Measurements from ENCODE around the gene AK2.

The AK2 gene

DNA sequence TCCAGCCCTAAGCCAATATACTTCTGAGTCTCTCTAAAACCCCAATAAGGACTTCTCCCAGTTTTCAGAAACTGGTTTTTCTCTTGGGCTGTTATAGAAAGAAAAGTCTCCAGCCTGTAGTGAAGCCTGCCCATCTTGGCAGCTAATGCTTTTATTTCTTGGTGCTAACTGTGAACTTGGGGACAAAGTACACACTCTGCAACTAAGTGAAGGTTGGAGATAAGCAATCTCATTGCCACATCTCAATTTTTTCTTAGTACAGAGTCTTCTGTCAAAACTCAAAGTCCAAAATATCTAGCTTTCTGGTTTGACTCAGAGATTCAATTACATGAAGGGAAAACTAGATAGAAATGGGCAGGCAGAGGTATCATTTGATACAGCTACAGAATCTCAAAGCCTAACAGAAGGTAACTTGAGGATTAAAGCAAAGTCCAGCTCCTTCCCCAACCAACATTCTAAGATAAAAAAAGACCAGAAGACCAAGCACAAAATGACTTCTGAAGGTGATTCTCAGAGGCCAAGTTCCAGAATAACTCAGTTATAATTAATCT, 14.0 kb downstream of the AK2 start:
- TF ChIP-seq, protein P1, sequence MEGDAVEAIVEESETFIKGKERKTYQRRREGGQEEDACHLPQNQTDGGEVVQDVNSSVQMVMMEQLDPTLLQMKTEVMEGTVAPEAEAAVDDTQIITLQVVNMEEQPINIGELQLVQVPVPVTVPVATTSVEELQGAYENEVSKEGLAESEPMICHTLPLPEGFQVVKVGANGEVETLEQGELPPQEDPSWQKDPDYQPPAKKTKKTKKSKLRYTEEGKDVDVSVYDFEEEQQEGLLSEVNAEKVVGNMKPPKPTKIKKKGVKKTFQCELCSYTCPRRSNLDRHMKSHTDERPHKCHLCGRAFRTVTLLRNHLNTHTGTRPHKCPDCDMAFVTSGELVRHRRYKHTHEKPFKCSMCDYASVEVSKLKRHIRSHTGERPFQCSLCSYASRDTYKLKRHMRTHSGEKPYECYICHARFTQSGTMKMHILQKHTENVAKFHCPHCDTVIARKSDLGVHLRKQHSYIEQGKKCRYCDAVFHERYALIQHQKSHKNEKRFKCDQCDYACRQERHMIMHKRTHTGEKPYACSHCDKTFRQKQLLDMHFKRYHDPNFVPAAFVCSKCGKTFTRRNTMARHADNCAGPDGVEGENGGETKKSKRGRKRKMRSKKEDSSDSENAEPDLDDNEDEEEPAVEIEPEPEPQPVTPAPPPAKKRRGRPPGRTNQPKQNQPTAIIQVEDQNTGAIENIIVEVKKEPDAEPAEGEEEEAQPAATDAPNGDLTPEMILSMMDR (IDR thresholded peaks at IDR 0.05; ENCODE audit: poor library complexity, severe bottlenecking): no peak
- H3K36me3 ChIP-seq (ENCODE audit: low read depth): peaks cover 81% of the 10 kb centered on the region
- H3K4me1 ChIP-seq (ENCODE audit: insufficient read depth, poor library complexity, severe bottlenecking): no peaks in the 10 kb centered on the region
- H3K4me3 ChIP-seq (ENCODE audit: severe bottlenecking): no peak overlapping the region
- no peaks in the 10 kb centered on the region for H3K9me3 ChIP-seq (ENCODE audit: severe bottlenecking)
- ATAC-seq (ENCODE audit: low read depth) (no peak), DNase-seq (ENCODE audit: low spot score) (no peak)
- H3K27ac ChIP-seq (ENCODE audit: poor library complexity, severe bottlenecking): no peak overlapping the region
- H3K27me3 ChIP-seq (ENCODE audit: insufficient read depth, poor library complexity, severe bottlenecking): no peaks in the 10 kb centered on the region

DNA sequence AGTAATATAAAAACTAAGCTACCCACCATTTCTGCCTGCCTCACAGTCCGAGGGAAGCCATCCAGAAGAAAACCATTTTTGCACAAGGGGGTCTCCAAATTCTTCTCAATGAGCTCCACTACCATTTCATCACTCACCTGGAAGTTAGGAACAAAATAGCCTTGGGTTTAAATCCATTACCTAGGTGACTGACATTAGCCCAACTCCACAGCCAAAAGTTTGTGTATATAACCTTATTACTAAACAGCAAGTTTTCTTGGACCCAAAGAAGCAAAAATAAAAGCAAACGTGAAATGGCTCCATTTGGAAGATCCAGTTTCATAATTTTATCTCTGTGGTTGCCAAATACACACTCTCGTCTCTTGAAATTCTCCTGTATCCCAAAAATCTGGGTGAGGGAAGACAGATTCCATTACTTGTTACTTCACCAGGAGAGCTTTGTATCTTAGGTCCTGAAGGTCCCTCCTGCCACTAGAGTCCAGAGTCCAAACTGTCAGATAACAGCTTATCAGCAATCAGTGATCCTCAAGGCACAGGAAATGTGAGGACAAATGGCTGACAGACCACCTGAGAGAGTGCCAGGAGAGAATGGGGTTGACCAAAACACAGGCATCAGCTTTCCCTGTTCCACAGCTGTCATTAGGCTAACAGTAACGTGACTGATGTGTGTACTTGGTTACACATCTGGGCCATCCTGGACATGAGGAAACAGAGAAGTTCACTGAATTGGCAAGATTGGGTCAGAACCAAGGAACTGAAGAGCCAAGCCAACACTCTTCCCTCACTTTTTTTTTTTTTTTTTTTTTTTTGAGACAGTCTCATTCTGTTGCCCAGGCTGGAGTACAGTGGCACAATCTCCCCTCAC, 14.9 kb downstream of the AK2 start:
- H3K27ac ChIP-seq (ENCODE audit: poor library complexity, severe bottlenecking): no peak overlapping the region
- DNase-seq (ENCODE audit: low spot score) (no peak), ATAC-seq (ENCODE audit: low read depth) (no peak)
- peaks cover 86% of the 10 kb centered on the region for H3K36me3 ChIP-seq (ENCODE audit: low read depth)
- no peak overlapping the region for H3K4me3 ChIP-seq (ENCODE audit: severe bottlenecking)
- H3K27me3 ChIP-seq (ENCODE audit: insufficient read depth, poor library complexity, severe bottlenecking): no peaks in the 10 kb centered on the region
- TF ChIP-seq, protein P1 (IDR thresholded peaks at IDR 0.05; ENCODE audit: poor library complexity, severe bottlenecking): no peak
- no peaks in the 10 kb centered on the region for H3K4me1 ChIP-seq (ENCODE audit: insufficient read depth, poor library complexity, severe bottlenecking)
- H3K9me3 ChIP-seq (ENCODE audit: severe bottlenecking): no peaks in the 10 kb centered on the region

DNA sequence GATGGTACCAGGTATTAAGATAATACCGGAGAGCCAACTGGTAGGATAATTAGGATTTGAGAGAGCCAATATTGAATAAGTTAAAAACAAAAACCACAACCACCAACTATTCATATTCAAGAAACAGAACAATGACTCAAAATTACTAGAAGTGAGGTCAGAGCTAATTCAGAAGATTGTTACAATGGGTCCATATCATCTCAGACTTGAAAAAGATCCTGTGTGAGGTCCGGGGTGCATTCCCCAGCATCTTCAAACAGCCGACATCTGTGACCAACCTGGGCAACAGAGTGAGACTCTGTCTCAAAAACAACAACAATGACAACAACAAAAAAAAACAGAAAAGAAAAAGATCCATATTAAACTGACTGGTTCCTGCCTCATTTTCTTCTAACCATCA, 18.6 kb downstream of the AK2 start:
- H3K36me3 ChIP-seq (ENCODE audit: low read depth): peaks cover 97% of the 10 kb centered on the region
- TF ChIP-seq, protein P1 (IDR thresholded peaks at IDR 0.05; ENCODE audit: poor library complexity, severe bottlenecking): no peak

DNA sequence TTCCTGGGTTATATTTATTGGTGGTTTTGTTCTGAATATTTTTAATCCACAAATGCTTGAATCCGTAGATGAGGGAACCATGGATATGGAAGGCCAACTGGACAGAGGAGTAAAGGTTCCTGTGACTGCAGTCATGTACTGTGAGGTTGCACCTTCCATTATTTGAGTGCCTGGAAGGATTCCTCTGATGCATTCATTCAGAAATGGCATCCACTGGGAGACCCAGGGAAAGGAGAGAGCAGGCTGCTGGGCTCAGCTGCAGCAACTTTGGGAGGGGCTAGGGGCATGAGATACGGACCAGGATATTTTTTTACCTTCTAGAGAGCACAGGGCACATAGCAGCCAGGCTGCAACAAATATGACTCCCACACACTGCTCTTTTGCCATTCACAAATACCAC, 19.5 kb downstream of the AK2 start:
- peaks cover 98% of the 10 kb centered on the region for H3K36me3 ChIP-seq (ENCODE audit: low read depth)
- DNase-seq (ENCODE audit: low spot score): no peak

More for the DNA sequence above, 18.6 kb downstream of the AK2 start:
- ATAC-seq (ENCODE audit: low read depth) (no peak), DNase-seq (ENCODE audit: low spot score) (no peak)
- H3K27me3 ChIP-seq (ENCODE audit: insufficient read depth, poor library complexity, severe bottlenecking): no peaks in the 10 kb centered on the region
- H3K4me3 ChIP-seq (ENCODE audit: severe bottlenecking): no peak overlapping the region
- H3K4me1 ChIP-seq (ENCODE audit: insufficient read depth, poor library complexity, severe bottlenecking): no peaks in the 10 kb centered on the region
- H3K9me3 ChIP-seq (ENCODE audit: severe bottlenecking): no peaks in the 10 kb centered on the region
- H3K27ac ChIP-seq (ENCODE audit: poor library complexity, severe bottlenecking): no peak overlapping the region

More for the DNA sequence above, 19.5 kb downstream of the AK2 start:
- H3K27me3 ChIP-seq (ENCODE audit: insufficient read depth, poor library complexity, severe bottlenecking): no peaks in the 10 kb centered on the region
- ATAC-seq (ENCODE audit: low read depth): no peak
- no peak overlapping the region for H3K4me3 ChIP-seq (ENCODE audit: severe bottlenecking)
- no peaks in the 10 kb centered on the region for H3K4me1 ChIP-seq (ENCODE audit: insufficient read depth, poor library complexity, severe bottlenecking)
- H3K27ac ChIP-seq (ENCODE audit: poor library complexity, severe bottlenecking): no peak overlapping the region
- TF ChIP-seq, protein P1 (IDR thresholded peaks at IDR 0.05; ENCODE audit: poor library complexity, severe bottlenecking): no peak
- no peaks in the 10 kb centered on the region for H3K9me3 ChIP-seq (ENCODE audit: severe bottlenecking)
